IPS DF 4.7 (cell line): Measurements from ENCODE around the gene TLN1.

Experiments used
- DNase-seq: peaks from one replicate; pipeline ENCODE4 v3.0.0-alpha.2; 2013; ENCODE audit warnings: low spot score; ENCODE audit errors: extremely low read depth

Gene TLN1

GRCh38 chr9:35705836-35706430, 26.1 kb downstream of the TLN1 start:
- no peak for DNase-seq

DNA sequence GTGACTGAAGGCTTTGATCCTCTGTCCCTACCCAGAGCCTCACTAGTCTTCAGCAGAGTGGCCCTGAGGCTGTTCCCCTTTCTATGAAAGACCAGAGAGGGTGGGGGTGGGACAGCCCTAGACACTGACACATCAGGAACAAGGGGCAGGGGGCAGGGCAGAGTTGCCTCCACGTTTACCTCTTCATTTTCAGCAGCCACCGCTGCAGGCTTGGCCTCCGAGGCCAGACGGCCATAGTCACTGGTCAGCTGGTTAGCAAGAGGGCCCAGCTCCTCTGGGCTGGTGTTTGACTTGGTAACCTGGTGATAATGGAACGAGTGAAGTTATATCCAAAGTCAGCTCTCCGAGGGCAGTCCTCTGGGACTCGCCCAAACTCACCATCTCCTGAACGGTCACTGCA, 26.6 kb downstream of the TLN1 start:
- no peak for DNase-seq

DNA sequence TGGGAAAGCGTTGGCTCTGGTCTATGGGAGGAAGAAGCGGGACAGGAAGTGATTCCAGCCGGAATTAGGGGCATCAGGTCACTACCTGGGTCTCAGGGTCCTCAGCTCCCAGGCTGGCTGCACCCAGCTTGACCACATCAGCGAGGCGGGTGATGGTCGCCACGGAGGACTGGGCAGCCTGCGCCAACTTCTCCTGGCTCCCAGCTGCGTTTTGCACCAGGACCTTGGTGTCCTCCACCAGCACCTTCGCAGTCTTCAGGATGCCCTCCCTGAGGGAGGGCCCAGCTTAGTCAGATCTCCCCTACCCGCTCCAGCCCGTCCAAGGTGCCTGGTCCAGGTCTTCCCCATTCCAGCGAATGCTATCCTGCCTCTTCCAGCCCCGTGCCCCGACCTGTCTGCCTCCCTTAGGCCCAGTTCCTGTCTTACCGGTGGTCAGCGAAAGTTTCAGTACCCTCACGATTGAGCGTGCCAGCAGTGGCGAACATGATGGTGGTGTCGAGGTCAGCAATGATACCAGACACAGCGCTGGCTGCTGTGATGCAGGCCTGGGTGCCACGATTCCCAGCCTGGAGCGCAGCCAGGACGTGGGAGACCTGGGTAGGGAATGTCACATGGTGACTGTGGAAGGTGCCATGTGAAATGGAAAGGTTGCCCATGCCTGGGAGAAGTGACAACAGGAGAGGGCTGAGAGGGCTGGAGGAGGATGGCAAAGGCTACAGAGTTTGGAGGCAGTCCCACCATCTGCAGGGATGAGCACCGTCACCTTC, 27.9 kb downstream of the TLN1 start:
- no peak for DNase-seq

- DNase-seq = no peak
These were observed 29.3 kb downstream of the TLN1 start for GRCh38 chr9:35702696-35703095.

GRCh38 chr9:35700942-35701341, 31.1 kb downstream of the TLN1 start:
- no peak for DNase-seq

GRCh38 chr9:35700031-35700430, 32.0 kb downstream of the TLN1 start:
- no peak for DNase-seq

GRCh38 chr9:35698231-35698630, 33.8 kb downstream of the TLN1 start:
- DNase-seq = no peak

GRCh38 chr9:35697486-35697885, 34.5 kb downstream of the TLN1 start:
- no peak for DNase-seq

DNA sequence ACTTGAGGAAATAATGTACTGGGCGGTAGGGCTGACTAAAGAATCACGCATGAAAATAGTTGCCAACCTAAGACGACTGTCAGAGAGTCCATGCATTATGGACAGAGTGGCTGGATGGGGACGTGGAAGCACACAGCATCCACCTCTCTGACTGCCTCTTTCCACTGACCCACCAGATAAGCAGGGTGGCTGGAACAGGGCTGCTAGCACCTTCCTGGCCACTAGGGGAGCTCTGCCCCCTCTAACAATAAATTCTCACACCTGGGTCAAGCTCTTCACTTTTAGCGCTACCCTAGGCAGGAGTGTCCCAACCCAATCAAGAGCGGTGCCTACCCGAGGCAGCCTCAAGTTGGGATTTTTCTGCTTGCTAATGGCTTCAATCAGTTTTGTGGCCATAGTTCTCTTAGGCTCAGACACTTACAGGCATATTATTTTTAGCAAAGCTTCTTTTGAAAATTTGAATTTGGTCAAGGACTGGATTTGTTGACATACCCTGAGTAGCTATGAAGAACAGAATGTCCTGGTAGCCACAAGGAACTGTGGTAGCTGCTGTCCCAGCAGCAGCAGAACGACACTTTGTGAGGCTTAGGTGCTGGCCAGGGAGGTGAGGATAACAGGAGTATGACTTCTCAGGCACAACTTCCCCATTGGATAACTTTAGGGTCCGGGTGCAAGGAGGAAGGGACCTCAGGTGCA, 35.3 kb downstream of the TLN1 start:
- DNase-seq = no peak

DNA sequence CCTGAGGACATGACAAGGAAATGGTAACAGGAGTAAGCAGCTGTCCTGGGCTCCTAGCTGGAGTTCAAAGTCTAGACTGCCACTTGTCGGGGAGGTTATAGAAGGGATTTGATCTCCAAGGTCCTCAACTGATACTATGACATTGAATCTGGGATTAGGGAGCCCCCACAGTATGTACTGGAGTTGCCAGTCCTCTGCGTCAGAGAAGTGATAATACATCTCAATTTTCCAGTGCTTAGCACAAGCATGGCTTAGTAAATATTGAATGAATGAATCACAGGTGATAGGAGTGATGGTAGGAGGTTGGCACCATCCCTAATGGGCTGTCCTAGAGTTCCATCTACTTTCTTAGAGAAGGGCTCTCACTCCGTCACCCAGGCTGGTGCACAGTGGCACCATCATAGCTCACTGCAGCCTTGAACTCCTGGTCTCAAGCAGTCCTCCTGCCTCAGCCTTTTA, 36.0 kb downstream of the TLN1 start:
- DNase-seq = no peak

- no peak for DNase-seq
These were observed 40.2 kb downstream of the TLN1 start for GRCh38 chr9:35691757-35692301.

DNA sequence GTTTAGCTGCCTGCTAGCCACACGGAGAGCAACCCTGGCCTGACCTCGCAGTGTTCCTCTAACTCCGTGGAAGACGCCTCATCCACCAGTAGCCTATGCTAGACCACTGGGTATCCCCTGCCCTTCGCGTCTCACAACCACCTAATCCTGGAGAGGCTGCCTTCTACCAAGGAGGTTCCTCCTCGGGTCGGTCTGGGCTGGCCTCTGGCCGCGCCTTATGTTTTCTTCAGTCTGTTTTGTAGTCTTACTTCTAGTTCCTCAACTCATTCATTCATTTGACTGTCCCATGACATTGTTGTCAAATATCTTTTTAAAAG, 40.7 kb downstream of the TLN1 start:
- no peak for DNase-seq

- DNase-seq = no peak
These were observed 41.2 kb downstream of the TLN1 start for GRCh38 chr9:35690614-35691333.

- no peak for DNase-seq
These were observed 41.7 kb downstream of the TLN1 start for GRCh38 chr9:35690294-35690613.

DNA sequence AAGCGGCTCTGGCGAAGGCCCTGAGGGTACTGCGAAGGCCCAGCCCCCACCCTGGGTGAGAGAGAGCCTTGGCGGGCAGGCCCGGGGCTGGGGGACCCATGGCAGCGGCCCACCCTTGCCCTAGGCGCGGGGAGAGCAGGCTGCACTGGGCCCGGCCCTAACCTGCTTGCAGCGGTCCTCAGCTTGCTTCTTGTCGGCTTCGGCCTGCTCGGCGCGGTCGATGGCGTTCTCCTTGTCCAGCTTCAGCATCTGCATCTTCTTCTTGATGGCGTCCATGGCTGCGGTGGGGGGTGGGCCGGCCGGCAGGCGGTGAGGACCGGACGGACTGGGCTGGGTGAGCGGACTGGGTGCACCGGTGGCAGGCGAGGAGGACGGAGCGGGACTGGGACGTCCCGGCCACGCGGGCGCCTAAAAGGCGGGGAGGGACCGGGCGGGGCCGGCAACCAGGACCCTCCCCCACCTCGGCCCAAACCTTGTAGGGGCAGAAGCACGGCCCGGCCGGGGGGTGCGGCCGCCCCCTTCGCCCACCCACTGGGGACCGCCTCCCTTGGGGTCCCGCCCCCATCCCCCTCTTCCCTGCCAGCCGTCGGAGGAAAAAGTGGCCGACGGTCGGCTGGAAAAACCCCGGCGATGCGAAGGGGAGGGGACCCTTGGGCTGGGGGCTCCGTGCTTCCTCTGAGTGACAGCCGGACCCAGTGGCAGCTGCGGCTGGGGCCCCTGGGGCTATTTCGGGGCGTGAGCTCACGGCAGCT, 42.3 kb downstream of the TLN1 start, which contains the start of gene TPM2:
TSS of gene TPM2 (minus strand) at position 384 of the 752 bp plus-strand sequence. CDS start at position 276, 108 bp downstream.
- DNase-seq = no peak

GRCh38 chr9:35688558-35689541, 43.1 kb downstream of the TLN1 start:
- DNase-seq = no peak

GRCh38 chr9:35687972-35688557, 43.9 kb downstream of the TLN1 start:
- DNase-seq = no peak

GRCh38 chr9:35687306-35687705, 44.7 kb downstream of the TLN1 start:
- DNase-seq = no peak
